Activated T-cell treated with anti-CD3 and anti-CD28 coated beads, Interleukin-2, amount 50 U/mL, for 4 hours (primary cell): ENCODE results near the gene METRNL. TPM values are rescaled to one million over a fixed set of nuclear protein-coding genes. Genes with fewer than 3 reads are reported as not detected.
"Not testable (repeated sequence)": the region's sequence is repeated elsewhere in the genome, so short reads cannot be mapped to it uniquely, and the experiment has no call there.

Experiments used
- ATAC-seq, 2 donors: fragments of 200-7000 bp; cut with Tn5 transposase; one replicate each; pipeline ENCODE4 v1.10.0; 2021
- DNase-seq: peaks from one replicate; pipeline ENCODE4 v3.0.0-alpha.2; 2020
- H3K27me3 Mint-ChIP-seq: one replicate; pipeline ENCODE4 v1.8.0; 2021; ENCODE audit warnings: low read depth, mixed read lengths
- H3K36me3 Mint-ChIP-seq: one replicate; pipeline ENCODE4 v1.8.0; 2022; ENCODE audit warnings: mixed read lengths; ENCODE audit not compliant: insufficient read depth
- H3K4me1 Mint-ChIP-seq: one replicate; pipeline ENCODE4 v1.8.0; 2021; ENCODE audit warnings: low read depth, mixed read lengths
- H3K4me3 Mint-ChIP-seq: one replicate; pipeline ENCODE4 v1.8.0; 2021; ENCODE audit warnings: mild to moderate bottlenecking, moderate library complexity, mixed read lengths
- H3K9me3 Mint-ChIP-seq: one replicate; pipeline ENCODE4 v1.8.0; 2021; ENCODE audit warnings: mixed read lengths
- total RNA-seq, 3 donors: library from RNA; stranded (reverse); gene quantifications; one replicate each; pipeline ENCODE4 v1.2.1, GENCODE V29; 2021

The METRNL gene, protein sequence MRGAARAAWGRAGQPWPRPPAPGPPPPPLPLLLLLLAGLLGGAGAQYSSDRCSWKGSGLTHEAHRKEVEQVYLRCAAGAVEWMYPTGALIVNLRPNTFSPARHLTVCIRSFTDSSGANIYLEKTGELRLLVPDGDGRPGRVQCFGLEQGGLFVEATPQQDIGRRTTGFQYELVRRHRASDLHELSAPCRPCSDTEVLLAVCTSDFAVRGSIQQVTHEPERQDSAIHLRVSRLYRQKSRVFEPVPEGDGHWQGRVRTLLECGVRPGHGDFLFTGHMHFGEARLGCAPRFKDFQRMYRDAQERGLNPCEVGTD
- 10 to 100 TPM; 12.1 to 26.2 (median 23.1) TPM for total RNA-seq

DNA sequence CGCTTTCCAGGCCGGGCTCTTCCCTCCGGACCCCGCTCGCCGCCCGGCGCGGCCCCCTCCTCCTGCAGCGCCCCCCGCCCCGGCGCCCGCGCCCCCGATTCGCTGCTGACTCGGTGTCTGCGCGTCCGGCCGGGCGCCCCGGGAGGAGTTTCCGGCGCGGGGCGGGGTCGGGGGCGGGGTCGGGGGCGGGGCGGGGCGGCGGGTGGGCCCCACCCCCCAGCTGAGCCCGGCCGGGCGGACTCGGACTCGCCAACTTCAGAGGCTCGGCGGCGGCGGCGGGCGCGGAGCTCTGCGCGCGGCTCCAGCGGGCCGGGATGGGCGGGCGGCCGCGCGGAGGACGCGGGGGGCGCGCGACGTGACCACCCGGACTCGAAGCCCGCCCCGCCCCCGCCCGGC is at the start of gene METRNL:
Gene METRNL, plus strand, starts transcription at position 258 of the 396 bp plus-strand sequence. CDS start 207 bp downstream, outside the sequence.
- Mint-ChIP-seq H3K4me3 (peak within 1 kb of the TSS; percentile 29), H3K4me1 (peaks cover 26% of the 10 kb centered on the region), H3K27me3 (peaks cover 3% of the 10 kb centered on the region), H3K36me3 (no peaks in the 10 kb centered on the region), H3K9me3 (no peaks in the 10 kb centered on the region)
- ATAC-seq: peak; percentile 33 to 52
- DNase-seq: peak; percentile 46

DNA sequence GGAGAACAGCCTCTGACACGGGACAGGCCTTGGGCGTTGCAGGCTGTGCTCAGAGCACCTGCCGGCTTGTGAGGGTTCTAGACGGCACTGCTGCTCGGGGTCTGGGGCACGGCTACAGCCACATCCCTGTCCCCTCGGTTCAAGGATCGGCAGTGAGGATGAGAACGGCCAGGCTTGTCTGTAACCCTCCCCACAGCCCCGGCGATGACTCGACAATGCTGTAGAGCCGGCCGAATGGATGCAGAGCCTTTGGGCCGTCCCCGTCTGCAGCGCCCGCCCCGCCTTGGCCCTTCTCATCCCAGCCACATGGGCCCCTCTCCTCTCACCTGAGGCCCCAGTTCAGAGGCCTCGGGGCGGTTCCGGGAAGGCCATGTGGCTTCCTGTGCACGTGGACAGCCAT is 49.0 kb upstream of the METRNL start:
- ATAC-seq: no peak
- Mint-ChIP-seq H3K27me3 (no peaks in the 10 kb centered on the region), H3K4me1 (peaks cover 11% of the 10 kb centered on the region), H3K36me3 (peaks cover 18% of the 10 kb centered on the region), H3K4me3 (no peak overlapping the region), H3K9me3 (no peaks in the 10 kb centered on the region)
- DNase-seq: no peak

DNA sequence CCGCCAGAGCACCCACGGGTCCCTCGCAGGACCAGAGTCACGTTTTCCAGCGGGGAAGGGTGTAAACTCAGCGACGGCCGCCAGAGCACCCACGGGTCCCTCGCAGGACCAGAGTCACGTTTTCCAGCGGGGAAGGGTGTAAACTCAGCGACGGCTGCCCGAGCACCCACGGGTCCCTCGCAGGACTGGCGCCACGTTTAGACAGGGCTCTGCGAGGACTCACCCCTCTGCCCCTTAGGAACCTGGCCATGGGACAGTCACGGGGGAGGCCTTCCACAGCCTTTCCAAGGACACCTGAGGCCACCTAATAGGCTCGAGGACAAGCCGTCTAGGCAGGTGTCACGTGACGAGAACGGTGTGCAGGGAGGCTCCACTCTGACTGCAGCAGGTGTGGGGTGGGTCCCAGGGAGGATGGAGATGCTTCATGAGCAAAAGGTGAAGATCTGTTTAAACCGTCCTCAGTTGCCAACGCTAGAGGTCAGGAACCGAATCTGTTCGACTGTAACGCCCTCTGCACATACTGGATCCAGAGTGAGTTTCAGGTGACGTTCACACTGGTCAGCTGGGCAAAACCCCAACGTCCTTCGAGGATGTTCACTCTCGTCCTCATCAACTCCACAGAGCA is 48.0 kb upstream of the METRNL start:
- Mint-ChIP-seq H3K4me1 (peaks cover 4% of the 10 kb centered on the region), H3K27me3 (no peaks in the 10 kb centered on the region), H3K36me3 (peaks cover 24% of the 10 kb centered on the region), H3K4me3 (no peak overlapping the region), H3K9me3 (no peaks in the 10 kb centered on the region)
- no peak for ATAC-seq
- no peak for DNase-seq

DNA sequence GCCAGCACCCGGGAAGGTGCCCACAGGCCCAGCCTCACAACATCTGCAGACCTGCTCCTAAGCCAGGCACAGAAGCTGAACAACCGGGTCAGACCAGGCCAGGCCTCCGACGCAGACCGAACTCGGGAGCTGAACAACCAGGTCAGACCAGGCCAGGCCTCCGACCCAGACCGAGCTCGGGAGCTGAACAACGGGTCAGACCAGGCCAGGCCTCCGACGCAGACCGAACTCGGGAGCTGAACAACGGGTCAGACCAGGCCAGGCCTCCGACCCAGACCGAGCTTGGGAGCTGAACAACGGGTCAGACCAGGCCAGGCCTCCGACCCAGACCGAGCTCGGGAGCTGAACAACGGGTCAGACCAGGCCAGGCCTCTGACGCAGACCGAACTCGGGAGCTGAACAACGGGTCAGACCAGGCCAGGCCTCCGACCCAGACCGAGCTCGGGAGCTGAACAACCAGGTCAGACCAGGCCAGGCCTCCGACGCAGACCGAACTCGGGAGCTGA is 47.4 kb upstream of the METRNL start:
- not testable (repeated sequence) for H3K4me1 Mint-ChIP-seq, ATAC-seq, DNase-seq, H3K9me3 Mint-ChIP-seq, H3K27me3 Mint-ChIP-seq, H3K4me3 Mint-ChIP-seq
- peaks cover 28% of the 10 kb centered on the region for H3K36me3 Mint-ChIP-seq

DNA sequence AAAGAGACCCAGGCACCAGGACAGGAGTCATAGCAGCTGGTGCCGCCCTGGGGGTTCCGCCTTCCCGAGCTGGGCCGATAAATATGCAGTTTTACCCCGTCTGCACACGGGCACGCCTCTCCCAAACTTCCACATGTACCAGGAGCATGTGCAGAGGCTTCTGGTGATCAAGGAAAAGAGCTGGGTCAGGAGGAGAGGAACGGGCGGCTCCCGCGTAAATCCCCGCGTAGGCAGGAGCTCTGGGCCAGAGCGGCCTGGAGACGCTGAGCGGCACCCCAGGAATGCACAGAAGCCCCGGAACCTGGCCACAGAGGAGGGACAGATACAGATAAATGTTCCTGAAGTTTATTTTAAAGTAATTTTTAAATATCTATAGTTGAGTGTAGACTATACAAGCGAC is 46.6 kb upstream of the METRNL start:
- DNase-seq (no peak), ATAC-seq (no peak)
- H3K4me3 Mint-ChIP-seq: no peak overlapping the region
- peaks cover 34% of the 10 kb centered on the region for H3K36me3 Mint-ChIP-seq
- no peaks in the 10 kb centered on the region for H3K9me3 Mint-ChIP-seq
- H3K27me3 Mint-ChIP-seq: no peaks in the 10 kb centered on the region
- no peaks in the 10 kb centered on the region for H3K4me1 Mint-ChIP-seq

DNA sequence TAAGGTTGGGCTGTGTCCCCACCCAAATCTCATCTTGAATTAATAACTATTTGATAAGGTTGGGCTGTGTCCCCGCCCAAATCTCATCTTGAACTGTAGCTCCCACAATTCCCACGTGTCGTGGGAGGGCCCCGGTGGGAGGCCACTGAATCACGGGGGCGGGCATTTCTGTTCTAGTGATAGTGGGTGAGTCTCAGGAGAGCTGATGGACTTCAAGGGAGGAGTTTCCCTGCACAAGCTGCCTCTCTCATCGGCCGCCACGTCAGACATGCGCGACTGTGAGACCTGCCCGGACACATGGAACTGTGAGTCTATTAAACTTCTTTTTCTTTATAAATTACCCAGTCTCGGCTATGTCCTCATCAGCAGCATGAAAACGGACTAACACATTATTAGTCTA is 44.9 kb upstream of the METRNL start:
- Mint-ChIP-seq H3K4me3 (no peak overlapping the region), H3K9me3 (no peaks in the 10 kb centered on the region), H3K27me3 (no peaks in the 10 kb centered on the region), H3K36me3 (peaks cover 37% of the 10 kb centered on the region), H3K4me1 (no peaks in the 10 kb centered on the region)
- DNase-seq (no peak), ATAC-seq (no peak)

DNA sequence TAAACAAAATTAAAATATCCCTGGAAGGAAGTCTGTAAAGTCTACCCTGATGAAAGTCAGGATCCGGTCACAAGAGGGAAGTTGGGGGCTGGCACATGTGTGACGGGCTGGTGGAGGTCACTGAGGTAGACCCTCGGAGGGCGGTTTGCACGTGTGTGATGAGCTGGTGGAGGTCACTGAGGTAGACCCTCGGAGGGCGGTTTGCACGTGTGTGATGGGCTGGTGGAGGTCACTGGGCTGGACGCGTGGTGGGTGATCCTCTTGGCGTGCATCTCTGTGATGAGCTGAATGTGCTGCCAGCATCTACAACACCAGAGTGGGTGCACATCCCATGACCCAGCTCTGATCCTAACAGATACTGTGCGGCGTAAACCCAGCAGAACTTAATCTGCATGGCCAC is 43.7 kb upstream of the METRNL start:
- ATAC-seq (no peak), DNase-seq (no peak)
- no peaks in the 10 kb centered on the region for H3K9me3 Mint-ChIP-seq
- H3K36me3 Mint-ChIP-seq: peaks cover 41% of the 10 kb centered on the region
- no peak overlapping the region for H3K4me3 Mint-ChIP-seq
- no peaks in the 10 kb centered on the region for H3K27me3 Mint-ChIP-seq
- no peaks in the 10 kb centered on the region for H3K4me1 Mint-ChIP-seq

DNA sequence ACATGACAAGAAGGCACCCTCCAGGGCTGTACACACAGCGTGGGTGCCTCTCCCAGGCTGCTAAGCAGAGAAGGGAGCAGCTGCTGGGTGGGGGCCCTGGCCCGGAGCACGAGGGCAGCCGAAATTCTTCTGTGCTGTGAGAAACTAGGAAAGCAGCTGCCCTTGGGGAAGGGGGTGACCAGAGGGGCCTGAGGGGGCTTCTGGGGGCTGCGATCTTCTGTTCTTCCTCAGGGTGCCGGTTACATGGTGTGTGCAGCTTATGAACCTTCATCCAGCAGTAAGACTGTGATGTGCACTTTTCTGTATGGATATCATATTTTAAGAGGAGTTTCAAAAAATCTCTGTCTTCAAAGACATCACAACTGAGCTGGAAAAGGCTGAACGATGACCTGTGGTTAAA is 43.2 kb upstream of the METRNL start:
- Mint-ChIP-seq H3K4me3 (no peak overlapping the region), H3K27me3 (no peaks in the 10 kb centered on the region), H3K4me1 (no peaks in the 10 kb centered on the region), H3K36me3 (peaks cover 43% of the 10 kb centered on the region), H3K9me3 (peaks cover 3% of the 10 kb centered on the region)
- DNase-seq (no peak), ATAC-seq (no peak)

DNA sequence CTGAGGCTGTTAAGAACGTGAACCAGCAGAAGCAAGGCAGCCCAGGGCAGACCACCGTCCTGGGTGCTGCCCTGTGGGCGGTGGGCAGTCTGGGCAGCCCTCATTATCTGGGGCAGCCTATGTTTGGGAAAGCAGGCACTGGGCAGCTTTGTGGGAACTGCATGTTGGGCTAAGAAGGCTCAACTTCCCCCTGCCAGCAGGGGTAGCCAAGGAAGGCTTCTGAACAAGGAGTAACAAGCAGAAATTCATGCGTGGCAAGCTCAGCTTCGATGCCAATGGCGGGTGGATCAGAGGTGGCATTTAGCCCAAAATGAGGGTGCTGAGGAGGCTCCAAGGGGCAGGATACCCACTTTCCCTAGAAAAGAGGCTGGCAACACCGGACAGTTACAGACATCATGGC is 42.7 kb upstream of the METRNL start:
- ATAC-seq: no peak
- no peaks in the 10 kb centered on the region for H3K27me3 Mint-ChIP-seq
- peaks cover 5% of the 10 kb centered on the region for H3K9me3 Mint-ChIP-seq
- H3K36me3 Mint-ChIP-seq: peaks cover 48% of the 10 kb centered on the region
- no peak for DNase-seq
- no peak overlapping the region for H3K4me3 Mint-ChIP-seq
- H3K4me1 Mint-ChIP-seq: no peaks in the 10 kb centered on the region

DNA sequence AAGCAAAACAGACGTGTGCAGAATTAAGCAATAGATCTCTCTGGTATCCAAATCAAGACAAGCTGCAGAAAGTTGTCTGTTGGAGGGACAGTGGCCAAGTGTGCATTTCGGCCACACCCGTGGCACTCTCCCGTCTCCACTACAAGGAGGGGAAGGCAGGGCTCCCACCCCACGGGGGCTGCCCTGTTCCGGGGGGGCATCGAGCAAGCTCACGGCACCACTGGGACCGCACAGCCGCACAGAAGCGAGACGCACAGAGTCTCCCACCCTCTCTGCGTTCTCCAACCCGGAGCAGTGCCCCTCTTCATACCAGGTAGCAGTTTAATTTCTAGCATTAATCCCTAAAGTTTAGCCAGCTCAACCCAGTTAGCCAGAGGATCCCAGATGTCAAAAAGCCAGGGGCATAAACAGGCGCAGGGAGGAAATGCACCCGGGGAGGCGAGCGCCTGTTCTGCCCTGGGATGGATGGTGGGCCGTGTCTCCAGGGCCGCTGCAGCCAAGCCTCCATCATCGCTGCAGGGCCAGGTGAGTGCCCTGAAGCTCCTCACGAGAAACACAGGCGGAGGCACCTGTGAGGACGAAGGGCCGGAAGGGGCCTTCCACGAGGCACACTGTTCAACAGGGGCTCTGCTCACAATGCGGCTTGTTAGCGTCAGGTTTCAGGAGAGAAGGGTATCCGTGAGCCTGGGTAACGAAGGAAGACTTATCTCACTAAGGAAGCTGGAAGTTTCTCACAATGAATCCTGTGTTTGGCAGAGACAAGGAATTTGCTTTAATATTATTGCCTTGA is 42.1 kb upstream of the METRNL start:
- ATAC-seq (no peak), DNase-seq (no peak)
- Mint-ChIP-seq H3K4me1 (no peaks in the 10 kb centered on the region), H3K36me3 (peaks cover 53% of the 10 kb centered on the region), H3K27me3 (no peaks in the 10 kb centered on the region), H3K9me3 (peaks cover 6% of the 10 kb centered on the region), H3K4me3 (no peak overlapping the region)

DNA sequence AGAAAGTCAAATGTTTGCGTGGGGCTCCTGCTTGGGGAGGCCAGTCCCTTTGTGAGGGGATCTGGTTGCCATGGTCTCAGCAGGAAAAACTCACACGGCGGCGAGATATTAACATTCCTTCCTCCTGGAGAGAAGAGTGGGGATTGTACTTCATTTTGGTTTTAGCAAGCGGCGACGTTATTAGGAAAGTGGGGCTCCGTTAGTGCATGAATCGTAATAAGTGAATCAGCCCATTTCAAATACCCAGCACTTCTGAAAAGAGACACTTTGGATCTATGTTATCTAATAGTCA is 41.6 kb upstream of the METRNL start:
- DNase-seq (no peak), ATAC-seq (no peak)
- H3K36me3 Mint-ChIP-seq: peaks cover 54% of the 10 kb centered on the region
- H3K9me3 Mint-ChIP-seq: peaks cover 11% of the 10 kb centered on the region
- H3K4me3 Mint-ChIP-seq: no peak overlapping the region
- no peaks in the 10 kb centered on the region for H3K27me3 Mint-ChIP-seq
- H3K4me1 Mint-ChIP-seq: peaks cover 3% of the 10 kb centered on the region

DNA sequence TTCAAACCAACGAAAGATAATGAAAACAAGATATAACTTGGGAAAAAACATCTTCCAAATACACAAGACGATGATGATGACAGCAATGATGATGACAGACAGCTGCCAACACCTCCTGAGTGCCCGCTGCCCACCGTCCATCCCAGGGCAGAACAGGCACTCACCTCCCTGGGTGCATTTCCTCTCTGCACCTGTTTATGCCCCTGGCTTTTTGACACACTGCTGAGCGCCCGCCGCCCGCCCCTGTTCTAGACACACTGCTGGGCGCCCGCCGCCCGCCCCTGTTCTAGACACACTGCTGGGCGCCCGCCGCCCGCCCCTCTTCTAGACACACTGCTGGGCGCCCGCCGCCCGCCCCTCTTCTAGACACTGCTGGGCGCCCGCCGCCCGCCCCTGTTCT is 40.4 kb upstream of the METRNL start:
- H3K27me3 Mint-ChIP-seq, H3K4me3 Mint-ChIP-seq, DNase-seq, ATAC-seq: not testable (repeated sequence)
- Mint-ChIP-seq H3K36me3 (peaks cover 63% of the 10 kb centered on the region), H3K4me1 (peaks cover 15% of the 10 kb centered on the region), H3K9me3 (peaks cover 13% of the 10 kb centered on the region)

DNA sequence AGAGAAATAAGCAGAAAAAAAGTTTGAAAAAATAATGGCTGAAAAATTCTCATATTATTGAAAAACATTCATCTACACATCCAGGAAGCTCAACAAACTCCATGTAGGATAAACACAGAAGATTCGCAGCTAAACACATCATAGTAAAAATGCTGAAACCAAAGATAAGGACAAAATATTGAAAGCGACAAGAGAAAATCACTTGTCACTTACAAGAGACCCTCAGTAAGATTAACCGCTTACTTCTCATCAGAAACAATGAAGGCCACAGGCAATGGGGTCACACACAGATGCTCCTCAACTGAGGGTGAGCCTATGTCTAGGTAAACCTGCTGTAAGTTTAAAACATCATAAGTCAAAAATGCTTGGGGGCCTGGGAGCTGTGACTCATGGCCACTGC is 38.1 kb upstream of the METRNL start:
- Mint-ChIP-seq H3K4me3 (no peak overlapping the region), H3K9me3 (peaks cover 13% of the 10 kb centered on the region), H3K4me1 (peaks cover 18% of the 10 kb centered on the region), H3K27me3 (no peaks in the 10 kb centered on the region), H3K36me3 (peaks cover 59% of the 10 kb centered on the region)
- DNase-seq (no peak), ATAC-seq (no peak)

DNA sequence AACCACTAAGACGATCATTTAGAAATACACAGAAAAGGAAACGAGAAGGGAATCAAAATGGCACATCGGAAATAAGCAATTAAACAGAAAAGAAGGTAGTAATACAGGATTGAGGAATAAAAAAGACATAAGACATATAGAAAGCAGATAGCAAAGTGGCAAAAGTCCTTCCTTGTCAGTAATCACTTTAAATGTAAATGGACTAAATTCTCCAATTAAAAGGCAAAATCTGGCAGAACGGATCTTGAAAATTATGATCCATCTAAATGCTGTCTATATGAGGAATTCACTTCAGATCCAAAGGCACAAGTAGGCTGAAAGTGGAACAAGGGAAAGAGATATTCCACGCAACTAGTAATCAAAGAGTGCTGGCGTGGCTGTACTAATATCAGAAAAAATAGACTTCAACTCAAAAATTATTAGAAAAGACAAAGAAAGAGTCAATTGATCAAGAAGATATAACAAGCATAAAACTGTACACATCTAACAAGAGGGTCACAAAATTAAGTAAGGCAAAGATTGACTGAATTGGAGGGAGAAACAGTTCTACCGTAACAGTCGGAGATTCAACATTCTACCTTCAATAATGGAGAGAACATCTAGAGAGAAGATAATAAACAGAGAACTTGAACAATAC is 36.8 kb upstream of the METRNL start:
- peaks cover 13% of the 10 kb centered on the region for H3K9me3 Mint-ChIP-seq
- no peak for ATAC-seq
- no peaks in the 10 kb centered on the region for H3K27me3 Mint-ChIP-seq
- H3K36me3 Mint-ChIP-seq: peaks cover 54% of the 10 kb centered on the region
- no peak overlapping the region for H3K4me3 Mint-ChIP-seq
- DNase-seq: no peak
- peaks cover 23% of the 10 kb centered on the region for H3K4me1 Mint-ChIP-seq
